ENCODE data around the gene AGAP5.
A peak's percentile ranks its signal among the peaks of the same experiment; 100 is the strongest.

The AGAP5 gene

DNA sequence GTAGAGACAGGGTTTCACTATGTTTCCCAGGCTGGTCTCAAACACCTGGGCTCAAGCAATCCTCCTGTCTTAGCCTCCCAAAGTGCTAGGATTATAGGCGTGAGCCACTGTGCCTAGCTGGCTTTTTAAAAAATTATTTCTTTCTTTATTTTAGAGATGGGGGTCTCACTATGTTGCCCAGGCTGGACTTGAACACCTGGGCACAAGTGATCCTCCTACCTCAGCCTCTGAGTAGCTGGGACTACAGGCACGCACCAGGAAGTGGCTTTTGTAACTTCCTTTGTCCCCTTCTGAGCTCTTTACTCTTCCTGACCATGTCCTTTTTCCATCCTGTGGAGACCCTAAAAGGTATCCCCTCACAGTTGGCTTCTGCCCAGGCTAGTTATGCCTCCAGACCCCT is 54.5 kb downstream of the AGAP5 start:
- Histone ChIP-seq H3K36me3 (replicated peaks) (no peaks in the 10 kb centered on the region), H3K4me3 (no peak overlapping the region), H3K4me1 (no peaks in the 10 kb centered on the region), H3K27me3 (ENCODE audit: low read depth) (no peaks in the 10 kb centered on the region), H3K9me3 (no peaks in the 10 kb centered on the region)
- DNase-seq (ENCODE audit: low spot score in 2 of 2), result no peak
- in situ Hi-C loops (cut with MboI; ENCODE audit: low sequenced_read_pairs), result loop anchor here (5.0 kb wide), 1 partner anchor 116 kb away; no protein-coding TSS in a partner anchor

DNA sequence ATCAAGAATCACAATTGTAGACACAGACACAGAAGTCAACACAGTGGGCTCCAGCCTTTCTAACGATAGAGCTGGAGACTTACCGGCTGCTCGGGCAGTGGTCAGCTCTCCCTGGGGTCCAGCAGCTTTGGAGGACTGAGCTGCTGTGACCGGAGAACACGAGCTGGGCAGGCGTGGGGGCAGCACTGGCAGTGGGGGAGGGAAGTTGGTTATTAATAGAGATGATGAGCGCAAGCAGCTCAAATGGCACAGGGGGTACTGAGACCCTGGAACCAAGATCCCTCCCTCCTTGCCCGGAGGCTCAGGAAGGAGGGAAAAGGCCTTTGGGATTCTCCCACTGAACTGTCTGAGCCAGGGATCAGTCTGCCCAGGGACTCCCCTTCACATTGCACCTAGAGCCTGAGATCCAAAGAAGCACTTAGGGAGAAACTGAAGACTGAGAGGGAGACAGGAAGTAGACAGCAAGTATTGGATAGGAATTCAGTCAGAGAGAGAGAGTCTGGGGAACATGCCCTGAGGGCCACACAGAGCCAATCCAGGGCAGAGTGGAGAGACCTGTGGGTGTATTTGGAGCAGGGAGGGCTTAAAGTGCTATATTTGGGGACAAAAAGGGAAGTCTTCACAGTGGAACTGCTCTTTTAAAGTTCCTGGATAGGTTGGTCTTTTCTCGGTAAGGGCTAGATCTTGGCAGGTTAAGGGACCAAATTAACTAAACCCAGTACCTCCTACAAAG is 56.4 kb downstream of the AGAP5 start, which contains the start of gene MYOZ1:
Gene MYOZ1 (minus strand): TSS at position 147 of the 733 bp plus-strand sequence. CDS start 1,457 bp downstream, outside the sequence.
- DNase-seq (ENCODE audit: low spot score in 2 of 2), result no peak
- in situ Hi-C loops (cut with MboI; ENCODE audit: low sequenced_read_pairs), result loop anchor here (5.0 kb wide), 1 partner anchor 114 kb away; no protein-coding TSS in a partner anchor
- H3K27me3 ChIP-seq (ENCODE audit: low read depth), result no peaks in the 10 kb centered on the region
- H3K4me3 ChIP-seq, result no peak within 1 kb of the TSS
- H3K4me1 ChIP-seq, result no peaks in the 10 kb centered on the region
- H3K9me3 ChIP-seq, result no peaks in the 10 kb centered on the region
- H3K36me3 ChIP-seq (replicated peaks), result no peaks in the 10 kb centered on the region

- no peaks in the 10 kb centered on the region for H3K36me3 ChIP-seq (replicated peaks)
- in situ Hi-C loops (cut with MboI; ENCODE audit: low sequenced_read_pairs), result no loop called here
- no peak for DNase-seq (ENCODE audit: low spot score in 2 of 2)
- H3K4me1 ChIP-seq, result no peaks in the 10 kb centered on the region
- H3K4me3 ChIP-seq, result no peak overlapping the region
- H3K9me3 ChIP-seq, result no peaks in the 10 kb centered on the region
- no peaks in the 10 kb centered on the region for H3K27me3 ChIP-seq (ENCODE audit: low read depth)
These were observed 58.6 kb downstream of the AGAP5 start for GRCh38 chr10:73639286-73639685.

GRCh38 chr10:73635781-73636180 is 62.1 kb downstream of the AGAP5 start:
- H3K4me1 ChIP-seq, result no peaks in the 10 kb centered on the region
- DNase-seq (ENCODE audit: low spot score in 2 of 2), result no peak
- no peak overlapping the region for H3K4me3 ChIP-seq
- H3K36me3 ChIP-seq (replicated peaks), result no peaks in the 10 kb centered on the region
- in situ Hi-C loops (cut with MboI; ENCODE audit: low sequenced_read_pairs), result no loop called here
- no peaks in the 10 kb centered on the region for H3K9me3 ChIP-seq
- H3K27me3 ChIP-seq (ENCODE audit: low read depth), result no peaks in the 10 kb centered on the region

GRCh38 chr10:73634421-73634820 is 63.5 kb downstream of the AGAP5 start:
- Histone ChIP-seq H3K27me3 (ENCODE audit: low read depth) (no peaks in the 10 kb centered on the region), H3K4me1 (no peaks in the 10 kb centered on the region), H3K36me3 (replicated peaks) (no peaks in the 10 kb centered on the region), H3K9me3 (no peaks in the 10 kb centered on the region), H3K4me3 (no peak overlapping the region)
- no peak for DNase-seq (ENCODE audit: low spot score in 2 of 2)
- in situ Hi-C loops (cut with MboI; ENCODE audit: low sequenced_read_pairs), result no loop called here

DNA sequence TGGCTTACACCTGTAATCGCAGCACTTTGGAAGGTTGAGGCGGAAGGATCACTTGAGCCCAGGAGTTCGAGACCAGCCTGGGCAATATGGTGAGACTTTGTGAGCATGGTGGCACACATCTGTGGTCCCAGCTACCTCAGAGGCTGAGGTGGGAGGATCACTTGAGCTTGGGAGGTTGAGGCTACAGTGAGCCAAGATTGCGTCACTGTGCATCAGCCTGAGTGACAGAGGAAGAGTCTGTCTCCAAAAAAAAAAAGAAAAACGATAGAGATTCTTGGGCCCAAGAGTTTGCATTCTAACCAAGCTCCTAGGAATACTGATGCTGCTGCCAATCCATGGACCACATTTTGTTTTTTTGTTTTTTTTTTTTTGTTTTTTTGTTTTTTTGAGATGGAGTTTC is 68.7 kb downstream of the AGAP5 start:
- Histone ChIP-seq H3K4me1 (peaks cover 7% of the 10 kb centered on the region; the same call in 1 of the 2 replicates), H3K9me3 (no peaks in the 10 kb centered on the region), H3K27me3 (ENCODE audit: low read depth) (no peaks in the 10 kb centered on the region), H3K4me3 (no peak overlapping the region), H3K36me3 (replicated peaks) (no peaks in the 10 kb centered on the region; the same call in 1 of the 2 replicates)
- no peak for DNase-seq (ENCODE audit: low spot score in 2 of 2)
- in situ Hi-C loops (cut with MboI; ENCODE audit: low sequenced_read_pairs), result no loop called here

GRCh38 chr10:73628405-73628804 is 69.5 kb downstream of the AGAP5 start:
- no peak for DNase-seq (ENCODE audit: low spot score in 2 of 2)
- Histone ChIP-seq H3K4me1 (peaks cover 7% of the 10 kb centered on the region; the same call in 1 of the 2 replicates), H3K36me3 (replicated peaks) (no peaks in the 10 kb centered on the region; the same call in 1 of the 2 replicates), H3K9me3 (no peaks in the 10 kb centered on the region), H3K27me3 (ENCODE audit: low read depth) (no peaks in the 10 kb centered on the region), H3K4me3 (no peak overlapping the region)
- in situ Hi-C loops (cut with MboI; ENCODE audit: low sequenced_read_pairs), result no loop called here

DNA sequence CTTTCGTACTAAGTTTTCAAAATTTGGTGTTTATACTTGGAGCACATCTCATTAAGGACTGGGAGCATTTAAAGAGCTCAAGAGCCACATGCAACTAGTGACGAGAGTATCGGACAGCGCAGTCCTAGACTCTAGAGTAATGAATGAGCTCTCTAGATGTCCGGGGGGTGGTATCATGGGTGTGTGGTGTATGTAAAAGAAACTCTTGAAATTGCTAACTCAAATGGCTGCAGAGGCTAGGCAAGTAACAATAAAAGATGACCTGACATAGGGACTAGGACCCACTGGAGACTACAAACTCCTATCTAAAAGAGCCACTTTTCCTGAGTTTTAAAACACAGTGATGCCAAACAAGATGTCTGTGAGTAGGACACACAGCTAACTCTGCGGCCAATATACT is 70.6 kb downstream of the AGAP5 start:
- no peak overlapping the region for H3K4me3 ChIP-seq
- H3K4me1 ChIP-seq, result peaks cover 7% of the 10 kb centered on the region; the same call in 1 of the 2 replicates
- no peaks in the 10 kb centered on the region; the same call in 1 of the 2 replicates for H3K36me3 ChIP-seq (replicated peaks)
- no peaks in the 10 kb centered on the region for H3K9me3 ChIP-seq
- in situ Hi-C loops (cut with MboI; ENCODE audit: low sequenced_read_pairs), result no loop called here
- no peaks in the 10 kb centered on the region for H3K27me3 ChIP-seq (ENCODE audit: low read depth)
- no peak for DNase-seq (ENCODE audit: low spot score in 2 of 2)

- H3K4me3 ChIP-seq, result peak overlapping the region; percentile 56
- H3K9me3 ChIP-seq, result no peaks in the 10 kb centered on the region
- H3K4me1 ChIP-seq, result peaks cover 7% of the 10 kb centered on the region; the same call in 1 of the 2 replicates
- H3K36me3 ChIP-seq (replicated peaks), result no peaks in the 10 kb centered on the region; the same call in 1 of the 2 replicates
- DNase-seq (ENCODE audit: low spot score in 2 of 2), result peak; percentile 93 to 96
- in situ Hi-C loops (cut with MboI; ENCODE audit: low sequenced_read_pairs), result no loop called here
- H3K27me3 ChIP-seq (ENCODE audit: low read depth), result no peaks in the 10 kb centered on the region
These were observed 71.8 kb downstream of the AGAP5 start for GRCh38 chr10:73625884-73626752.

GRCh38 chr10:73625004-73625883 is 72.7 kb downstream of the AGAP5 start:
- Histone ChIP-seq H3K9me3 (no peaks in the 10 kb centered on the region), H3K36me3 (replicated peaks) (no peaks in the 10 kb centered on the region; the same call in 1 of the 2 replicates), H3K27me3 (ENCODE audit: low read depth) (no peaks in the 10 kb centered on the region), H3K4me1 (peaks cover 7% of the 10 kb centered on the region; the same call in 1 of the 2 replicates), H3K4me3 (peak overlapping the region; percentile 56)
- peak; percentile 17 to 64 for DNase-seq (ENCODE audit: low spot score in 2 of 2)
- in situ Hi-C loops (cut with MboI; ENCODE audit: low sequenced_read_pairs), result no loop called here

Data from HAP-1 (cell line).